ENCODE data around the gene TAGLN.

GRCh38 chr11:117232911-117233409 is 33.8 kb downstream of the TAGLN start:
- TF ChIP-seq RARB (CRISPR knock-in tag; IDR thresholded peaks at IDR 0.05), result no peak
- no peak for TF ChIP-seq ZC3H10 (CRISPR knock-in tag; IDR thresholded peaks at IDR 0.05)
- TF ChIP-seq ZFP30 (CRISPR knock-in tag; IDR thresholded peaks at IDR 0.05), result no peak
- no peak for TF ChIP-seq CREB5 (CRISPR knock-in tag; IDR thresholded peaks at IDR 0.05; ENCODE audit: low read depth)
- TF ChIP-seq ARNTL (CRISPR knock-in tag; IDR thresholded peaks at IDR 0.05; ENCODE audit: borderline replicate concordance, low read depth), result no peak
